SK-N-SH (cell line): ENCODE data around the gene HDLBP. TPM values are rescaled to one million over a fixed set of nuclear protein-coding genes. Genes with fewer than 3 reads are reported as not detected.

Experiments used
- CTCF ChIA-PET: fragments of 300-600, 350-600 bp; formaldehyde crosslinking; extraction: SDS; loops from one replicate; lab custom pipeline; 2021; lab: Yijun Ruan, JAX
- POLR2A ChIA-PET: fragments of 350-600 bp; sonication (Branson Sonifier 250); formaldehyde crosslinking; extraction: SDS; loops from one replicate; lab custom pipeline; 2020; ENCODE audit warnings: antibody characterized with exemption, inconsistent platforms; lab: Yijun Ruan, JAX
- DNase-seq: peaks from one replicate; pipeline ENCODE4 v3.0.0; 2012
- H2AFZ ChIP-seq: fragments of 200-600 bp; sonication (generic); 2 replicates; pipeline ENCODE4 v1.8.1; 2016; ENCODE audit warnings: antibody characterized with exemption, mild to moderate bottlenecking, low read depth
- H3F3A ChIP-seq: fragments of 200-600 bp; sonication (generic); replicated peaks from 2 replicates; pipeline ENCODE3; 2016; ENCODE audit warnings: antibody characterized with exemption, mild to moderate bottlenecking; ENCODE audit not compliant: insufficient read depth
- H3K27ac ChIP-seq, 2 experiments: fragments of 200-500 bp in 1 of 2; fragments of 200-600 bp in 1 of 2; sonication (Bioruptor generic) in 1 of 2; sonication (generic), shearing (Covaris generic) in 1 of 2; 2 replicates each; pipeline versions ENCODE4 v1.5.1 to v1.6.1; 2014 to 2016; ENCODE audit warnings: low read depth in 2 of 2, inconsistent platforms in 1 of 2, low read length in 1 of 2, mild to moderate bottlenecking in 1 of 2, mixed read lengths in 1 of 2
- H3K27me3 ChIP-seq: fragments of 200-600 bp; sonication (generic), shearing (Covaris generic); 2 replicates; pipeline ENCODE4 v1.6.1; 2016; ENCODE audit warnings: mixed run types; ENCODE audit not compliant: insufficient read depth
- H3K36me3 ChIP-seq, 2 experiments: fragments of 200-500 bp in 1 of 2; fragments of 200-600 bp in 1 of 2; sonication (Bioruptor generic) in 1 of 2; sonication (generic) in 1 of 2; replicated peaks in 1 of 2; 2 replicates each; pipeline versions ENCODE3 to v1.5.1; 2014 to 2016; ENCODE audit warnings: low read length in 1 of 2, mild to moderate bottlenecking in 1 of 2; ENCODE audit not compliant: insufficient read depth in 2 of 2, control insufficient read depth in 1 of 2
- H3K4me1 ChIP-seq, 2 experiments: fragments of 200-500 bp in 1 of 2; fragments of 200-600 bp in 1 of 2; sonication (Bioruptor generic) in 1 of 2; sonication (generic), shearing (Covaris generic) in 1 of 2; 2 replicates each; pipeline versions ENCODE4 v1.5.1 to v1.6.1; 2014 to 2016; ENCODE audit warnings: low read depth in 1 of 2, low read length in 1 of 2, mixed run types in 1 of 2; ENCODE audit not compliant: insufficient read depth in 2 of 2, control insufficient read depth in 1 of 2
- H3K4me2 ChIP-seq: fragments of 200-600 bp; sonication (generic), shearing (Covaris generic); 2 replicates; pipeline ENCODE4 v1.6.1; 2017; ENCODE audit warnings: mixed run types
- H3K4me3 ChIP-seq, 2 experiments: fragments of 200-500 bp in 1 of 2; fragments of 200-600 bp in 1 of 2; sonication (Bioruptor generic) in 1 of 2; sonication (generic), shearing (Covaris generic) in 1 of 2; 2 replicates each; pipeline versions ENCODE4 v1.5.1 to v1.8.1; 2014 to 2016; ENCODE audit warnings: low read depth in 2 of 2, inconsistent platforms in 1 of 2, low read length in 1 of 2, mild to moderate bottlenecking in 1 of 2, mixed read lengths in 1 of 2, moderate library complexity in 1 of 2
- H3K79me2 ChIP-seq: fragments of 200-600 bp; sonication (generic); 2 replicates; pipeline ENCODE4 v1.8.1; 2017; ENCODE audit warnings: mild to moderate bottlenecking; ENCODE audit not compliant: insufficient read depth
- H3K9ac ChIP-seq: fragments of 200-600 bp; sonication (generic); 2 replicates; pipeline ENCODE4 v1.6.1; 2017; ENCODE audit warnings: mixed run types
- H3K9me2 ChIP-seq: fragments of 200-600 bp; sonication (generic); 2 replicates; pipeline ENCODE4 v1.6.1; 2017; ENCODE audit warnings: mixed run types
- H3K9me3 ChIP-seq: fragments of 200-600 bp; sonication (generic); 2 replicates; pipeline ENCODE4 v1.6.1; 2017; ENCODE audit warnings: mixed run types, mild to moderate bottlenecking, moderate library complexity
- H4K20me1 ChIP-seq: fragments of 200-600 bp; sonication (generic); 2 replicates; pipeline ENCODE4 v1.6.1; 2017; ENCODE audit warnings: mild to moderate bottlenecking, mixed run types; ENCODE audit not compliant: insufficient read depth
- ELF1 ChIP-seq: IDR thresholded peaks from 2 replicates; pipeline ENCODE4 v1.4.0; 2012
- EZH2phosphoT487 ChIP-seq: fragments of 200-600 bp; sonication (generic); IDR thresholded peaks from 2 replicates; pipeline ENCODE4 v1.6.1; 2017; ENCODE audit warnings: low read depth, mixed run types, mild to moderate bottlenecking, antibody characterized with exemption, moderate library complexity, borderline replicate concordance
- GABPA ChIP-seq: IDR thresholded peaks from 2 replicates; pipeline ENCODE4 v1.4.0; 2012; ENCODE audit warnings: low read depth, mild to moderate bottlenecking
- GATA2 ChIP-seq: sonication (generic); formaldehyde crosslinking; IDR thresholded peaks from 2 replicates; pipeline ENCODE4 v1.5.0; 2020; ENCODE audit warnings: mild to moderate bottlenecking, missing genetic modification reagents
- JUND ChIP-seq: IDR thresholded peaks from 2 replicates; pipeline ENCODE4 v1.4.0; 2012
- MXI1 ChIP-seq: IDR thresholded peaks from 2 replicates; pipeline ENCODE4 v1.6.1; 2012; ENCODE audit warnings: mild to moderate bottlenecking, low read depth, low read length, improper control_type of control experiment
- RCOR1 ChIP-seq: fragments of 150-350 bp; IDR thresholded peaks from 2 replicates; pipeline ENCODE4 v1.6.1; 2017; ENCODE audit warnings: antibody characterized with exemption, low read length
- RFX5 ChIP-seq: IDR thresholded peaks from 2 replicates; pipeline ENCODE4 v1.6.1; 2012; ENCODE audit warnings: mild to moderate bottlenecking, improper control_type of control experiment, low read length
- SMC3 ChIP-seq: IDR thresholded peaks from 2 replicates; pipeline ENCODE4 v1.6.1; 2012; ENCODE audit warnings: low read depth, low read length, improper control_type of control experiment
- TCF12 ChIP-seq: IDR thresholded peaks from 2 replicates; pipeline ENCODE4 v1.4.0; 2012
- TEAD4 ChIP-seq: IDR thresholded peaks from 2 replicates; pipeline ENCODE4 v1.4.0; 2012; ENCODE audit warnings: mild to moderate bottlenecking, borderline replicate concordance; ENCODE audit not compliant: insufficient read depth
- YY1 ChIP-seq: IDR thresholded peaks from 2 replicates; pipeline ENCODE4 v1.4.0; 2012; ENCODE audit warnings: low read depth, mild to moderate bottlenecking
- WGBS: methylation state at CpG from one replicate; pipeline ENCODE4 v1.1.6; 2017; ENCODE audit warnings: low lambda C conversion rate; 5-methylcytosine and 5-hydroxymethylcytosine counted together
- polyA plus RNA-seq, 3 experiments: library from polyadenylated mRNA; depleted of rRNA; stranded (reverse); fragments of >200 nt; gene quantifications; 2 replicates each; pipeline ENCODE4 v1.2.3, GENCODE V29; 2012
- TF ChIP-seq, protein P1 (sequence below): fragments of 150-350 bp; IDR thresholded peaks from 2 replicates; pipeline ENCODE4 v1.6.1; 2017; ENCODE audit warnings: antibody characterized with exemption, low read length, low read depth, borderline replicate concordance
- TF ChIP-seq, protein P2 (sequence below): IDR thresholded peaks from 2 replicates; pipeline ENCODE4 v1.4.0; 2012; ENCODE audit warnings: low read depth, borderline replicate concordance

The HDLBP gene
- polyA plus RNA-seq, 1 of the 3 experiments (the other 2 are of a cell fraction), result 263 TPM

DNA sequence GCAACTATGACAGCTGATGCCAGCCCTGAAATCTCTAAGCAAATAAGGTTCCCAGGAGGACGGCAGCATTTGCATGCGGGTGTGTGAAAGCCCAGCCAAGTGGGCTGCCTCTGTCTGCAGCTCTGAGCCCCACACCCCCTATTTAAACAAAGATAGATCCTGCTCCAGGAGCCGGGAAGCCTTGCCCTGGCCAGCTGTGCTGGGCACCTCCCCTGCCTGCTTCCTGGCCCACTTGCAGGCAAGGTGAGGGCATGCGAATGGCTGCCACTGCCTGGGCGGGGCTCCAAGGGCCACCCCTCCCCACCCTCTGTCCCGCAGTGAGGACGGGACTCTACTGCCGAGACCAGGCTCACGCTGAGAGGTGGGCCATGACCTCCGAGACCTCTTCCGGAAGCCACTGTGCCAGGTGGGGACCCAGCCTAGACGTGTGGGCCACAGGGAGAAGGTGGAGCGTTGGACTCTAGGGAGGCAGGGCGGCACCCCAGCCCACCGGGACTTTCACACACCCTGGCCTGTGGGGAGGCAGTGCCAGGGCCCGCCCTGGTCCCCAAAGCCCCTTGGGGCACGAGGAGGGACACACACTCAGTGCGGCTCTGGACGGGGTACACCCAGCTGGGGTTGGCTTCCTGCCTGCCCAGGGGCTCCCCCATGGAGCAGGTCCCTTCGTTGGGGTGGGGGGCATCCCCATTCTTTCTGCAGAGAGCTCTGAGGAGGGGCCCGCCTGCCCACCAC lies 126.9 kb downstream of the HDLBP start, which contains the start of gene ANO7:
TSS of gene ANO7 (plus strand) at position 317 of the 732 bp plus-strand sequence. CDS start 1,387 bp downstream, outside the sequence.
- DNase-seq, result no peak
- no peak within 1 kb of the TSS for H3K27ac ChIP-seq
- TF ChIP-seq YY1 (no peak), TCF12 (no peak), GATA2 (CRISPR knock-in tag) (no peak), TEAD4 (no peak), JUND (no peak), SMC3 (no peak), ELF1 (no peak)
- TF ChIP-seq, protein P1, sequence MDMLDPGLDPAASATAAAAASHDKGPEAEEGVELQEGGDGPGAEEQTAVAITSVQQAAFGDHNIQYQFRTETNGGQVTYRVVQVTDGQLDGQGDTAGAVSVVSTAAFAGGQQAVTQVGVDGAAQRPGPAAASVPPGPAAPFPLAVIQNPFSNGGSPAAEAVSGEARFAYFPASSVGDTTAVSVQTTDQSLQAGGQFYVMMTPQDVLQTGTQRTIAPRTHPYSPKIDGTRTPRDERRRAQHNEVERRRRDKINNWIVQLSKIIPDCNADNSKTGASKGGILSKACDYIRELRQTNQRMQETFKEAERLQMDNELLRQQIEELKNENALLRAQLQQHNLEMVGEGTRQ, result no peak
- no peaks in the 10 kb centered on the region for H3K4me1 ChIP-seq
- ChIA-PET POLR2A (no interaction called here), CTCF (no interaction called here)
- H3K9me3 ChIP-seq, result no peaks in the 10 kb centered on the region
- H3K79me2 ChIP-seq, result no peaks in the 10 kb centered on the region
- WGBS, result 50% methylated on average over 4 of the region's 21 CpGs
- H3K4me3 ChIP-seq, result no peak within 1 kb of the TSS
- no peak within 1 kb of the TSS for H2AFZ ChIP-seq
- no peak within 1 kb of the TSS for H3K9ac ChIP-seq
- H3K36me3 ChIP-seq, result no peaks in the 10 kb centered on the region
- H3K9me2 ChIP-seq, result no peaks in the 10 kb centered on the region
- no peaks in the 10 kb centered on the region for H3F3A ChIP-seq
- H3K27me3 ChIP-seq, result no peaks in the 10 kb centered on the region
- H4K20me1 ChIP-seq, result no peaks in the 10 kb centered on the region
- no peak within 1 kb of the TSS for H3K4me2 ChIP-seq

DNA sequence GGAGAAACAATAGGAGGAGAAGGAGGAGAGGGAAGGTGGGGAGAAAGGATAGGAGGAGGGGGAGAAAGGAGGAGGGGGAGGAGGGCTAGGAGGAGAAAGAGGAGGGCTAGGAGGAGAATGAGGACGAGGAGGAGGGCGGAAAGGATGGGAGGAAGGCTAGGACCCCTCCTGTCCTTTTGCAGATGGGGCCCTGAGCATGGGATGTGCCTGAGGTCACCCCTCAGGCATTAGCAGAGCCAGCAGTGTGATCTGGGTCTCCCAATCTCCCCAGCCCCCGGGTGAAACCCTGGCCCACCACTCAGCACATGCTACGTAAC lies 127.6 kb downstream of the HDLBP start:
- H3K9ac ChIP-seq, result no peak overlapping the region
- no peak for TF ChIP-seq YY1
- no peak for TF ChIP-seq EZH2phosphoT487
- TF ChIP-seq MXI1, result no peak
- TF ChIP-seq GABPA, result no peak
- no peak for TF ChIP-seq RFX5
- TF ChIP-seq, protein P2, sequence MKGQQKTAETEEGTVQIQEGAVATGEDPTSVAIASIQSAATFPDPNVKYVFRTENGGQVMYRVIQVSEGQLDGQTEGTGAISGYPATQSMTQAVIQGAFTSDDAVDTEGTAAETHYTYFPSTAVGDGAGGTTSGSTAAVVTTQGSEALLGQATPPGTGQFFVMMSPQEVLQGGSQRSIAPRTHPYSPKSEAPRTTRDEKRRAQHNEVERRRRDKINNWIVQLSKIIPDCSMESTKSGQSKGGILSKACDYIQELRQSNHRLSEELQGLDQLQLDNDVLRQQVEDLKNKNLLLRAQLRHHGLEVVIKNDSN, result no peak
- no peak for TF ChIP-seq RCOR1
- no peak for TF ChIP-seq TCF12
- DNase-seq, result no peak
- H2AFZ ChIP-seq, result no peak overlapping the region
- H3K9me2 ChIP-seq, result no peaks in the 10 kb centered on the region
- 75% methylated on average over 4 of the region's 4 CpGs for WGBS
- no peaks in the 10 kb centered on the region for H3F3A ChIP-seq
- CTCF ChIA-PET, result no interaction called here
- H3K36me3 ChIP-seq, result peaks cover 0 to 2% of the 10 kb centered on the region in 2 experiments
- no peaks in the 10 kb centered on the region for H3K9me3 ChIP-seq
- H3K4me2 ChIP-seq, result no peak overlapping the region
- H3K27ac ChIP-seq, result no peak overlapping the region
- no peaks in the 10 kb centered on the region for H4K20me1 ChIP-seq
- no peak overlapping the region for H3K4me3 ChIP-seq
- POLR2A ChIA-PET, result no interaction called here
- no peaks in the 10 kb centered on the region for H3K79me2 ChIP-seq
- H3K27me3 ChIP-seq, result no peaks in the 10 kb centered on the region
- H3K4me1 ChIP-seq, result no peaks in the 10 kb centered on the region
